MCF 10A (cell line): ENCODE data around the gene CTAG1A. TPM values are rescaled to one million over a fixed set of nuclear protein-coding genes. Genes with fewer than 3 reads are reported as not detected.
"Not testable (repeated sequence)": the region's sequence is repeated elsewhere in the genome, so short reads cannot be mapped to it uniquely, and the experiment has no call there.

Experiments
- BruUV-seq: library from RNA; stranded (reverse); fragments of 400-500 nt; replicated peaks from 2 replicates; lab custom pipeline; 2021; lab: Mats Ljungman, UMichigan
- CTCF ChIA-PET: fragments of 300-600 bp; sonication (Branson Sonifier 250); formaldehyde crosslinking; extraction: SDS; loops from one replicate; lab custom pipeline; 2021; ENCODE audit warnings: antibody characterized with exemption, inconsistent platforms; lab: Yijun Ruan, JAX
- POLR2A ChIA-PET: fragments of 300-600, 350-650 bp; sonication (Branson Sonifier 250); formaldehyde crosslinking; extraction: SDS; loops from one replicate; lab custom pipeline; 2020; ENCODE audit warnings: antibody characterized with exemption, inconsistent platforms; lab: Yijun Ruan, JAX
- DNase-seq: peaks from one replicate; pipeline ENCODE4 v3.0.0-alpha.2; 2018; ENCODE audit not compliant: unreplicated experiment
- H3K27ac Mint-ChIP-seq: one replicate; pipeline ENCODE4 v1.8.0; 2022; ENCODE audit warnings: mild to moderate bottlenecking, low read depth, mixed read lengths; ENCODE audit not compliant: unreplicated experiment
- H3K27me3 Mint-ChIP-seq: one replicate; pipeline ENCODE4 v1.8.0; 2022; ENCODE audit warnings: mixed read lengths; ENCODE audit not compliant: insufficient read depth, unreplicated experiment
- H3K36me3 Mint-ChIP-seq: one replicate; pipeline ENCODE4 v1.8.0; 2022; ENCODE audit warnings: mild to moderate bottlenecking, moderate library complexity, mixed read lengths; ENCODE audit not compliant: insufficient read depth, unreplicated experiment
- H3K4me1 Mint-ChIP-seq: one replicate; pipeline ENCODE4 v1.8.0; 2022; ENCODE audit warnings: mixed read lengths; ENCODE audit not compliant: insufficient read depth, unreplicated experiment
- H3K4me3 Mint-ChIP-seq: one replicate; pipeline ENCODE4 v1.8.0; 2022; ENCODE audit warnings: mild to moderate bottlenecking, moderate library complexity, mixed read lengths; ENCODE audit not compliant: unreplicated experiment
- H3K9me3 Mint-ChIP-seq: one replicate; pipeline ENCODE4 v1.8.0; 2022; ENCODE audit warnings: mixed read lengths; ENCODE audit not compliant: unreplicated experiment
- intact Hi-C: fragments of 100-400 bp; cut with micrococcal nuclease; formaldehyde crosslinking; loops from 2 replicates; pipeline ENCODE4 v1.14.1; 2022
- total RNA-seq: library from RNA; stranded (reverse); gene quantifications from 2 replicates; pipeline ENCODE4 v1.2.3, GENCODE V29; 2022
- TF ChIP-seq, protein P1 (sequence below): fragments of 200-600 bp; IDR thresholded peaks from one replicate; pipeline ENCODE4 v1.8.0; 2022; ENCODE audit warnings: antibody characterized with exemption, mild to moderate bottlenecking; ENCODE audit not compliant: unreplicated experiment

CTAG1A gene
- total RNA-seq, 1 experiment from 2014 or later = not detected

DNA sequence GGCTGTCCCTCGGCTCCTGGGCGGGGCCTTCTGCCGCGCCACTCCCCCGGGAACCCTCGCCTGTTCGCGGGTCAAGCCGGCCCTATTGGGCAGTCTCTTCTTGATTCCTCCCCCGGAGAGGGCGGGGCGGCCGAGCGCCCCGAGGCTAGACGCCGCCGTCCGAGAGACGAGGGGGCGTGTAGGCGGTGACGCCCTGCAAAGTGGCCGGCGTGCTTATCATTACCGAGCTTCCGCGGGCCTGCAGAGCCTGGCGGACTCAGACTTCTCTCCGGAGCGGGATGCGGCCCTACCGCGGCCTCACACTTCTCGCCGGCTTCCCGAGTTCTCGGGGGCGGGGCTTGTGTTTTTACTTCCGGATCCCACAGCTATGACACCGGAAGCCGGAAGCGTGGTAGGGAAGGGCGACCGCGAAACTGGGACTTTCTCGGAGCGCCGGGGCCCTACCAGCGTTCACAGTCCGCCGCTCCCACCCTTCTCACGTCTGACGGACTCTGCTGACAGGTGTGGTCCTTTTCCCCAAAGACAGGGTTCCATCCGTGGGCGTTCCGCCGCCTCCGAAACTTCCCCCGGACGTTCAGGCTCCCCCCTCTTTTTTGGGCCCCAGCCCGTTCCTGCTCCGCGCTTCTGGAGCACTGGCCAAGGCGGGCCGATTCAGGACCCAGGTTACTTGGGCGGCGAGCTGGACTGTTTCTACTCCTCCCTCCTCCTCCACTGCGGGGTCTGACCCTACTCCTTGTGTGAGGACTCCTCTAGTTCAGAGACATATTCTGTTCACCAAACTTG is 37.5 kb upstream of the CTAG1A start, which contains the start of gene IKBKG:
Gene IKBKG, plus strand, starts transcription at position 376 of the 783 bp plus-strand sequence. CDS start 4,383 bp downstream, outside the sequence.
- BruUV-seq = TSS peak; percentile 51
- Mint-ChIP-seq H3K27me3 (peaks cover 28% of the 10 kb centered on the region), H3K27ac (peak within 1 kb of the TSS; percentile 88), H3K4me1 (peaks cover 20% of the 10 kb centered on the region), H3K9me3 (no peaks in the 10 kb centered on the region), H3K4me3 (peak within 1 kb of the TSS; percentile 72), H3K36me3 (peaks cover 4% of the 10 kb centered on the region)
- POLR2A ChIA-PET = interaction anchor here (0.6 to 1.5 kb wide), 8 partner anchors 18 to 576 kb away, joined by 3 to 6 read pairs (median 4); partner anchors contain the start of genes HCFC1 and RPL10
- CTCF ChIA-PET = interaction anchor here (0.6 to 1.1 kb wide), 2 partner anchors 174 to 816 kb away, joined by 3 to 6 read pairs; no protein-coding TSS in a partner anchor
- intact Hi-C loops = no loop called here
- TF ChIP-seq, protein P1, sequence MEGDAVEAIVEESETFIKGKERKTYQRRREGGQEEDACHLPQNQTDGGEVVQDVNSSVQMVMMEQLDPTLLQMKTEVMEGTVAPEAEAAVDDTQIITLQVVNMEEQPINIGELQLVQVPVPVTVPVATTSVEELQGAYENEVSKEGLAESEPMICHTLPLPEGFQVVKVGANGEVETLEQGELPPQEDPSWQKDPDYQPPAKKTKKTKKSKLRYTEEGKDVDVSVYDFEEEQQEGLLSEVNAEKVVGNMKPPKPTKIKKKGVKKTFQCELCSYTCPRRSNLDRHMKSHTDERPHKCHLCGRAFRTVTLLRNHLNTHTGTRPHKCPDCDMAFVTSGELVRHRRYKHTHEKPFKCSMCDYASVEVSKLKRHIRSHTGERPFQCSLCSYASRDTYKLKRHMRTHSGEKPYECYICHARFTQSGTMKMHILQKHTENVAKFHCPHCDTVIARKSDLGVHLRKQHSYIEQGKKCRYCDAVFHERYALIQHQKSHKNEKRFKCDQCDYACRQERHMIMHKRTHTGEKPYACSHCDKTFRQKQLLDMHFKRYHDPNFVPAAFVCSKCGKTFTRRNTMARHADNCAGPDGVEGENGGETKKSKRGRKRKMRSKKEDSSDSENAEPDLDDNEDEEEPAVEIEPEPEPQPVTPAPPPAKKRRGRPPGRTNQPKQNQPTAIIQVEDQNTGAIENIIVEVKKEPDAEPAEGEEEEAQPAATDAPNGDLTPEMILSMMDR = no peak
- DNase-seq = peak; percentile 87

DNA sequence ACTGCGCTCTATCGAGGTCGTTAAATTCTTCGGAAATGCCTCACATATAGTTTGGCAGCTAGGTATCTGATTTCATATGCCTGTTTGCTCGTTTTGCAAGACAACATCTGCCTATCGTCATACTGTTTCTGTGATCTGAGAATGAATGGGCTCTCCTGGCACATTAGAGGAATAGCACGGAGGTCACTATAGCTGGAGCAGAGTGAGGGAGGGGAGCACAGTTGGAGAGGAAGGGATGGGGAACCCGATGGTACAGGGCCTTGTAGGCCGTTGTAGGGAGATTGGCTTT is 37.0 kb upstream of the CTAG1A start:
- peaks cover 14% of the 10 kb centered on the region for H3K4me1 Mint-ChIP-seq
- no peak for DNase-seq

DNA sequence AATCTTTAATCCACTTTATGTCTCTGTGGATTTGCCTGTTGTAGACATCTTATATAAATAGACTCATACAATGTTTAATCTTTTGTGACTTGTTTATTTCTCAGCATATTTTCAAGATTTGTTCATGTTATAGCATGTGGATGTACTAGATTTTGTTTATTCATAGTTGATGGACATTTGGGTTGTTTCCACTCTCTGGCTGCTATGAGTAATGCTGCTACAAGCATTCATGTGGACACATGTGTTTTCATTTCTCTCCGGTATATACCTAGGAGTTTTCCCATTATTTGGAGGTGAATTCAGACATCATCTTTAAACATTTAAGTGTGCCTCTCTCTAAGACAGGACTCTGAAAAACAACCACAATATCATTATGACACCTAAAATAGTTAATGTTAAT is 35.2 kb upstream of the CTAG1A start:
- H3K27me3 Mint-ChIP-seq = peaks cover 46% of the 10 kb centered on the region
- H3K27ac Mint-ChIP-seq = no peak overlapping the region
- ChIA-PET CTCF (interaction anchor here (1.1 kb wide), 1 partner anchor 14 kb away, joined by 4 read pairs; no protein-coding TSS in a partner anchor), POLR2A (interaction anchor here (0.7 kb wide), 1 partner anchor 54 kb away, joined by 3 read pairs; no protein-coding TSS in a partner anchor)
- peak overlapping the region; percentile 2 for H3K4me3 Mint-ChIP-seq
- TF ChIP-seq, protein P1 = no peak
- H3K4me1 Mint-ChIP-seq = peaks cover 11% of the 10 kb centered on the region
- peaks cover 6% of the 10 kb centered on the region for H3K36me3 Mint-ChIP-seq
- BruUV-seq = no TSS peak
- H3K9me3 Mint-ChIP-seq = no peaks in the 10 kb centered on the region
- intact Hi-C loops = no loop called here
- DNase-seq = peak; percentile 24

More for the DNA sequence above, 37.0 kb upstream of the CTAG1A start:
- POLR2A ChIA-PET = interaction anchor here (0.6 to 1.5 kb wide), 5 partner anchors 20 to 150 kb away, joined by 3 to 4 read pairs (median 3); partner anchors contain the start of gene RPL10
- Mint-ChIP-seq H3K9me3 (no peaks in the 10 kb centered on the region), H3K27me3 (peaks cover 29% of the 10 kb centered on the region), H3K27ac (peak overlapping the region; percentile 88), H3K4me3 (peak overlapping the region; percentile 72), H3K36me3 (peaks cover under 1% of the 10 kb centered on the region)
- TF ChIP-seq, protein P1 = no peak
- no TSS peak for BruUV-seq
- CTCF ChIA-PET = interaction anchor here (0.6 to 1.1 kb wide), 3 partner anchors 174 to 1041 kb away, joined by 3 to 6 read pairs (median 3); no protein-coding TSS in a partner anchor
- intact Hi-C loops = no loop called here

- H3K4me1 Mint-ChIP-seq = peaks cover 11% of the 10 kb centered on the region
- DNase-seq, H3K9me3 Mint-ChIP-seq, POLR2A ChIA-PET, intact Hi-C loops, H3K4me3 Mint-ChIP-seq, H3K36me3 Mint-ChIP-seq, CTCF ChIA-PET, H3K27ac Mint-ChIP-seq, BruUV-seq: not testable (repeated sequence)
- peaks cover 46% of the 10 kb centered on the region for H3K27me3 Mint-ChIP-seq
Observed at GRCh38 chrX:154552112-154552806, 32.7 kb upstream of the CTAG1A start.

DNA sequence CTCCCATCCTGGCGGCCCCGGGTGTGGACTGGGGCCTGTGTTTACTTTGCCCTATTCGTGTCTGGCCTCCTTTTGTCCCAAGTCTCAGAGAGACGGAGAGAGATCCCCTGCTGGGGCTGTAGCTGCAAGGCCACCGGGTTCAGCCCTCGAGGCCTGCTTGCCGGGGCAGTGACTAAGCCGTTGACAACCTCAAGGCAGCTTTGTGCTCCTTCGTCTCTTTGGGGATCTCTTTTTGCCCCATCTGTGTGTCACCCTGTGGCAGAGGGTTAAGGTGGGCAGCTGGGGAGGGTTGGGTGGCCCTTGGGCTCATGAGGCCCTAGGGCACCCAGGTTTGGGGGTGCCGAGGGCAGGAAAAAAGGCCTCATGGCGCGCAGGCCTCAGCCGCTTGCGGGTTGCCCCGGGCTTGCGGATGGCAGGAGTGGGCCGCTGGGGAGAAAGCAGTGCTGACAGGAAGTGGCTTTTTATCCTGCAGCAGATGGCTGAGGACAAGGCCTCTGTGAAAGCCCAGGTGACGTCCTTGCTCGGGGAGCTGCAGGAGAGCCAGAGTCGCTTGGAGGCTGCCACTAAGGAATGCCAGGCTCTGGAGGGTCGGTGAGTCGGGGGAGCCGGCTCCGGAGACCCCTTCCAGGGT is 26.8 kb upstream of the CTAG1A start:
- H3K9me3 Mint-ChIP-seq, H3K36me3 Mint-ChIP-seq, intact Hi-C loops, POLR2A ChIA-PET, DNase-seq, H3K27ac Mint-ChIP-seq, H3K4me1 Mint-ChIP-seq, CTCF ChIA-PET, BruUV-seq, H3K4me3 Mint-ChIP-seq: not testable (repeated sequence)
- peaks cover 15% of the 10 kb centered on the region for H3K27me3 Mint-ChIP-seq

GRCh38 chrX:154558896-154559295 is 26.0 kb upstream of the CTAG1A start:
- POLR2A ChIA-PET, H3K9me3 Mint-ChIP-seq, H3K27me3 Mint-ChIP-seq, CTCF ChIA-PET, H3K36me3 Mint-ChIP-seq, intact Hi-C loops, BruUV-seq, H3K27ac Mint-ChIP-seq, DNase-seq, H3K4me3 Mint-ChIP-seq, H3K4me1 Mint-ChIP-seq: not testable (repeated sequence)
